DMS153 (cell line): ENCODE data around the gene COL15A1.

Source experiments
- DNase-seq: peaks from one replicate; lab custom pipeline; 2025; lab: John Stamatoyannopoulos, UW

Gene COL15A1

GRCh38 chr9:98949565-98949964, 5.9 kb downstream of the COL15A1 start:
- DNase-seq: no peak

GRCh38 chr9:98950262-98950661, 6.6 kb downstream of the COL15A1 start:
- no peak for DNase-seq

GRCh38 chr9:98951967-98952366, 8.3 kb downstream of the COL15A1 start:
- no peak for DNase-seq

GRCh38 chr9:98953581-98954243, 10.0 kb downstream of the COL15A1 start:
- DNase-seq: no peak

- DNase-seq: no peak
Observed at GRCh38 chr9:98954244-98954610, 10.5 kb downstream of the COL15A1 start.

- DNase-seq: no peak
Observed at GRCh38 chr9:98955259-98955658, 11.6 kb downstream of the COL15A1 start.

- DNase-seq: no peak
Observed at GRCh38 chr9:98957826-98958225, 14.1 kb downstream of the COL15A1 start.

- DNase-seq: no peak
Observed at GRCh38 chr9:98958271-98958984, 14.7 kb downstream of the COL15A1 start.

GRCh38 chr9:98960409-98960808, 16.7 kb downstream of the COL15A1 start:
- DNase-seq: no peak

- no peak for DNase-seq
Observed at GRCh38 chr9:98961513-98962180, 17.9 kb downstream of the COL15A1 start.

- no peak for DNase-seq
Observed at GRCh38 chr9:98962181-98962560, 18.5 kb downstream of the COL15A1 start.

GRCh38 chr9:98962861-98963260, 19.2 kb downstream of the COL15A1 start:
- no peak for DNase-seq

GRCh38 chr9:98964201-98964600, 20.5 kb downstream of the COL15A1 start:
- no peak for DNase-seq

GRCh38 chr9:98964911-98965336, 21.2 kb downstream of the COL15A1 start:
- DNase-seq: no peak

- no peak for DNase-seq
Observed at GRCh38 chr9:98966676-98967075, 23.0 kb downstream of the COL15A1 start.

GRCh38 chr9:98967257-98967656, 23.6 kb downstream of the COL15A1 start:
- no peak for DNase-seq

- no peak for DNase-seq
Observed at GRCh38 chr9:98967680-98968079, 24.0 kb downstream of the COL15A1 start.

GRCh38 chr9:98968601-98969337, 25.1 kb downstream of the COL15A1 start:
- DNase-seq: no peak

- DNase-seq: no peak
Observed at GRCh38 chr9:98970532-98971041, 26.9 kb downstream of the COL15A1 start.

GRCh38 chr9:98971168-98971914, 27.6 kb downstream of the COL15A1 start:
- no peak for DNase-seq

GRCh38 chr9:98971915-98972223, 28.2 kb downstream of the COL15A1 start:
- no peak for DNase-seq

- DNase-seq: no peak
Observed at GRCh38 chr9:98972716-98973115, 29.0 kb downstream of the COL15A1 start.
